Stimulated activated CD8-positive, alpha-beta memory T cell treated with anti-CD3 and anti-CD28 coated beads, Interleukin-12 subunit alpha, Interleukin-12 subunit beta, amount 100 ng/mL, for 24 hours (primary cell): ENCODE data around the gene OR10A3.

ENCODE experiments used
- DNase-seq: peaks from one replicate; pipeline ENCODE4 v3.0.0-alpha.2; 2020; ENCODE audit errors: extremely low read depth

Gene OR10A3

DNA sequence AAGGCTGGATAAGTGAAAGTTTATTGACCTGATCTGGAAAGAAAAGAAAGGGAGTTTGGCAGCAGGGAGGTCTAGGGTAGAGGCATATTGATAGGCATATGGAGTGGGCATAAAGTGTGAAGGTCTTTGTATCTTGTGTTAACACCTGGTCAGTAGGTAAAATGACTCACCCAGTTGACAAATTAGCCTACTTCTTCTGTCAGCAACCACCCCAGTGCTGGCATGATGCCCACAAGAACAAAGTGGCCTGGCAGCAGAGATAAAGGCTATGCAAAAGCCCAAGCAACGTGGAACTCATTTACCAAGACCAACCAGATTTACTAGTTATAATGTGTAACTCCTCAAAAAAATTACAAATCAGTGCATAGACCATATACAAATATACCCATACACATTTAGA is 4.9 kb downstream of the OR10A3 start:
- no peak for DNase-seq

DNA sequence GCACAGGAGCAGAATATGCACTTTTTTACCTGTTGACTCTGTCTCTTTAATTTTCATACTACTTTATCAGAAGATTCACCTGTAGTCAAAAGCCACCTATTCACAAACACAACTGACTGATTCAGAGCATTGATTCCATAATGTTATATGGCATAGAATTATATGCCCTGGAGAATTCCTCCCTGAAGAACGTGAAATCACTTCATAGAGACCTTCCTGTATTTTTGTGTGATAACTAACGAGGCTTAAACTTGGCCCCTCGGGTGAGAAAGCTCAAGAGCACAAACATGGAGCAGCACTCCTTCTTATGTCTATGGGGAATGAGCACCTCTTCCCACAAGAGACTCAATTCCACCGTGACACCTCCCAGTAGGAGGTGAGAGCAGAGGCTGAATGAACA is 10.3 kb downstream of the OR10A3 start, which contains the start of gene OR10A6:
TSS of gene OR10A6 (minus strand) at position 101 of the 400 bp plus-strand sequence. CDS start 2,606 bp downstream, outside the sequence.
- no peak for DNase-seq

DNA sequence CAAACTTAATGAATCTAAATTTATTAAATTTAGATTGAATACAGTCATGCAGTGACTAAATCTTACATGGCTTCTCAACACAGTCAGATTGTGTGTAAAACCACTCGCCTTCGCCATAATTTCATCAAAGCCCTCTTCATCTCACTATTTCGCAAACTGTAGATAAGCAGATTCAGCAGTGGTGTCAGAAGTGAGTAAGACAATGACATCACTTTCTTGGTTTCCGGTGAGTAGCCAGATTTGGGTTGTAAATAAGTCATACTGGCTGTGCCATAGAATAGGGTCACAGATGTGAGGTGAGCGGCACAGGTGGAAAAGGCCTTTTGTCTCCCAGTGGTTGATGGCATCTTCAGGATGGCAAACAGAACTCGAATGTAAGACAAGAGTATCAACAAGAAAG is 13.9 kb downstream of the OR10A3 start:
- DNase-seq, result no peak

DNA sequence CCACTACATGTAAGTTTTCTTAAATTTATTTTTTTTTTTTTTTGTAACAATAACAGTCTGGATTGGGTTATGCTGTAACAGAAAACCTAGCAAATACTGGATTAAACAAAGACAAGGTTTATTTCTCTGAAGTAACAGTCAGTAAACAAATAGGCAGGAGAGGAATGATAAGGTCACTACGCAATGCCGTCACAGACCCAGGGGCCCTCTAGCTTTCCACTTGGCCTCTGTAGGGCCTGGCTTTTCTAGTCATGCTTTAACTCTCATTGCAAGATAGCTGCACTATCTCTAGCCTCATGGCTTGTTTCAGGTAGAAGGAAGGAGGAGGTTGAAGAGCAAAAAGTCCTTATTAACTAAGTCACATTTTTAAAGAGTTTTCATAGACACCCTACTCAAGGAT is 17.0 kb downstream of the OR10A3 start:
- DNase-seq, result no peak

DNA sequence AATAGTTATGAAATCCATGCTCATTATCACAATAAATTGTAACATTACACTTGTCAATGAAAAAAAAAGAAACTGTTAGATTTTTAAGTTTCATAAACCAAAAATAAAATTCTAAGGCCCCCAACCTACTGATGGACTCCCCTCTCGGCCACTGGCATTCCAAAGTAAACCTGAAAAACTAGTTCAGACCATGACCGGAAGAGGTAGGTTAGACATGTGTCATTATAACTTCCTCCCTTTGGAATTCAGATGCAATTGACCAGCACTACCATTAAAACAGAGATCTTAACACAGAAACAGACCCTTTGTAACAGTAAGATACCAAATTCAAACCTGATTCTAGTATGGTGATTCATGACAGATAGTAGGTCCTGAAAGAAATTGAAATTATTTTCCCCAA is 23.4 kb downstream of the OR10A3 start:
- no peak for DNase-seq

DNA sequence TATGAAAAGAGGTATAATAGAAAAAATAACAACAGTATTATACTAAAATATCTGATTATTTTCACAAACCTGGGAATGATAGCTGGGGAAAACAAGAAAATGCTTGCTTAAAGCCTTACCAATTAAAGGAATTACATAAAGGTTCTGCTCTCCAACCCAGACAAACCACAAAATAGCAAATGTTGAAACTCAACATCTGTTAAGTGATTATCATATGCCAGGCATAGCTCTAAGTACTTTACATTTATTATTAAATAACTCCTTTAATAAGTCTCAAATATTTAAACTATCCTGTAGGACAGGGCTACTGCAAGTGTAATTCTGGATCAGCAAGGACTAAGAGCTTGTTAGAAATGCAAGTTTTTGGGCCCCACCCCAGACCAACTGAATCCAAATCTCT is 30.5 kb downstream of the OR10A3 start:
- DNase-seq, result no peak

DNA sequence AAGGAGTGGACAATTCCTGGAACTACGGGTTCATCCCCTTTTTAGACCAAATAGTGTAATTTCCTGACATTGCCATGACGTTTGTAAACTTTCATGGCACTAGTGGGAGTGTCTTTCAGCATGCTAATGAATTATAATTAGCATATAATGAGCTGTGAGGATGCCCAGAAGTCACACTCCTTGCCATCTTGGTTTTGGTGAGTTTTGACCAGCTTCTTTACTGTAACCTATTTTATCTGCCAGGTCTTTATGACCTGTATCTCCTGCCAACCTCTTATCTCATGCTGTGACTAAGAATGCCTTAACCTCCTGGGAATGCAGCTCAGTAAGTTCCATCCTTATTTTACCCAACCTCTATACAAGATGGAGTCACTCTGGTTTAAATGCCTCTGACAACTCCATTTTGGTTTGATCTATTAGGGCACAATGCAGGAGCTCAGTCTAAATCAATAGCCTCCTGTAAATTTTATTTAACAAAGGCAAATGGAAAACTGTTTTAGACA is 31.2 kb downstream of the OR10A3 start:
- DNase-seq, result no peak

DNA sequence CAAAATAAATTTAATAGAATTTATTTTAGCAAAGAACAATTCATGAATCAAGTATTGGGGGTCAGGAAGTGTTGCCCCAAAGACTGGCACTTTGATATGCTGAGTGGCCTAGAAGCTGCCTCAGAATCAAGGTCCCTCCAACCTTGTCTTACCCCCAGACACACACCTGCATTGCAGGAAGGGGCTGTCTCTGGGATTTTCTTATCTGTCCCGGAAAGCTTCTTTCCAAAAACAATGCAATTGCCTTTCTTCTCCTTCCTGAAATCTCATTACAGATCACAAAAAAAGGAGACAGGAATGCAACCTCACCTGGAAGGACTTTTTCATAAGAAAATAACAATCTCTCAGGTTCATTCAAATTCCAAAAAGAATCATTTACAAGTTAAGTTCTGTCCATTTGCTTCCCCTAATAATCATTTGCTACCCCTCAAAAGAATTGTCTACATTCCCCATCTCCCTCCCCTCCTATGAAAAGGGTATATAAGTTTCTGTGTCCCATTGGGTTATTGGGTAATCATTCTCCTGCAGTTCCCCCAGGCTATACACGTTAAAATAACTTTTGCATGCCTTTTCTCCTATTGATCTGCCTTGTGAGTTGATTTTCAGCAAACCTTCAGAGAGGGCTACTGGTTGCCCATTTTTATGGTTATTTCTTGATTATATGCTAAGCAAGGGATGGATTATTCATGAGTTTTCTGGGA is 31.8 kb downstream of the OR10A3 start:
- DNase-seq, result no peak

DNA sequence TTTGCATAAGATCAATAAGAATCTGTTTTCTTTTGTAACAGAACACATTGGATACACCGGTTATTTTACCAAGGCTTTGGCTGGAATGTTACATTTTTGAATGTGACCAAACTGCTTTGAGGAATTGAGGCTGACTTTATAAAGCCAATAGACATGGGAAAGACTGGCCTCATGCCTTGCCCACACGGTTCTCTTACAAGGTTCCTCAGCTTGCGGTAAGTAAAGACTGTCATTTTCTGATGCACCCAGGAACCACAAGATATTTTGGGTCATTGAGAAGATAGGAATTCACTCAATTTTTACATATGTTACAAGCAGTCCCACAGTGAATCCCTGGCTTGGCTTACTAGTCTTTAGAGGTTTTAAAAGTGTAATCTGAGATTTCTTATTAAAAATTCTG is 34.4 kb downstream of the OR10A3 start:
- DNase-seq, result no peak

DNA sequence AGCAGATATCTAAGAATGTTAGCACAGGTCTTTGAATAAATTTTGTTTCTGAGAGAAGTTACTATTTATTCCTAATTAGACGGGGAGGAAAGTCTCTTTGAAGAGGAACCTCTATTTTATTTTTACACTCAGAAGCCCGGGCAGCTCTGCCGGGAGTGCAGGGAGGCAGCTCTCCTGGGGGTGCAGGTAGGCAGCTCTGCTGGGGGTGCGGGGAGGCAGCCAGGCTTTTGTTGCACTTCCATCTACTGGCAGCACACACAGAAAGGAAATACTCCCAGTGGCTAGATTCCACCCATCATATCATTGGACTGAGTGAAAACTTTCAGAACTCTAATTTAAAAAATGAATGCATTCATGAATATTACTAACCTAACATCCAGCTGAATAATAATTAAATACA is 35.0 kb downstream of the OR10A3 start:
- DNase-seq, result no peak

DNA sequence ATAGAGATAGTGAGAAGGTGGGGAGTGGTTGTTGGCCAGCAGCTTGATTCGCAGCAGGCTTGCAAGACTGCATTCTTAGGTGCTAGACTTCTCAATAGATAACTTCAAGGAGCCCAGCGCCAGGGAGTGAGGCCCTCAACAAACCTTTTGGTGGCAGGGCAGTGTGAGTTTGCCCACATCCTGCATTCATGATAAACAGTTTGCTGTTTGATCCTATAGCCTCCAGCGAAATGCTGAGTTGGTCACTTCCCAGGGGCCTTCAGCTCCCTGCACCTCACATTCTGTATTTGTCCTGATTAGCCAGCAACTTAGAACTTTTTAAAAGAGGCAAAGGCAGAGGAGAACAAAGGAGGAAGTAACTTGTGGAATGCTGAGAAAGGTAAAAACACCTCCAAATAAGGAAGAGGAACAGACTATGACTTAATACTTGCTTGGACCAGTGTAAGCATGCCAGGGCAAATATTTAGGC is 35.5 kb downstream of the OR10A3 start:
- DNase-seq, result no peak

DNA sequence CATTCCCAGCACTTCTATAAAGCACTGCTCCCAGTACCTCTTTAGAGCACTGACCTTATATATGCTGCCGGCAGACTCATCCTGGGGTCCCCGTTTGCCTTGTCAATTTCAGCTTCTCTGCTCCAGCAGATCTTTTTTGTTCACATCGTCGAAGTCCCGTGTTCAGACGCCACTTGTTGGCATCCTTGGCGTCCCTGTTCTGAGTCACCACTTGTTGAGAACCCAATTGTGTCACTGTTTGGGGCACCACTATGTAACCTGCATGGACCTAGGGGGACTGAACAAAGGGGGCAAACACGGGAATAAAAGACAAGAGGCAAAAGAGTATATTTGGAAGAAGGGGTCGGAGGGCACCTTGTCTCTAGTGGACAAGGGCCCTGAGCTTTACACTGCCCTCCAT is 36.0 kb downstream of the OR10A3 start:
- no peak for DNase-seq

DNA sequence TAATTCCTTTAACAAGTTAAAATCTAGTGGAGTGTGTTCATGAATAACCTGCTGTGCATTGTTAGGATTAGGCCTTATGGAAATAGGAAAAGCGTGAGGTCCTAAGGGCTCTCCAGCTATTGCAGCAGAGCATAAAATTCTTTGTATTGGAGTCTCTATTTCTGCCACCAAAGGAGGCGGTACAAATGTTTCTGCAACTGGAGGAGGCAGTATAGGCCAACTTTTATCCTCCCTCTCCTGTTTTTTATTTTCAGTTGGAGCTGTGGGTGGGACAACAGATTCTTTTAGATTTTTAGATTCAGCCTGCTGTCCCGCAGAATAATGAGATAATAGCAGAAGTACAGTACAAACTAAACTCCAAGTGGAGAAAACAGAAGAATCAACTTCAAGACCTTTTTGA is 36.6 kb downstream of the OR10A3 start:
- DNase-seq, result no peak

DNA sequence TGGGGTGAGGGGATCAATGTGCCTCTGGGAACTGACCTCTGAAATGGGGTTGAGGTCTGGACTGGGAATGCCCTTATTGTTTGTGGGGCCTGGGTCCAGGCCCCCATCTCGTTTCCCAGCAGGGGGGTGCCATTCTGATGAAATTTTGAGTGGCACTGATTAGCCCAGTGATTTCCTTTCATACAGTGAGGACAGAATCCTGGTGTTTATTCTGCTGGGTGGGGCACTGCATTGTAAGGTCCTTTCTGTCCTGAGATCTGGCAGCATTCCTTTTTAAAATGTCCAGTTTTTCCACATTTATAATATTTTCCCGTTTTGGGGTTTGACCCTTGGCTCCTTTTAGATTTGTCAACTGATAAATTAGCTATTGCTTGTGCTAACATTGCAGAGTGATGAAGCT is 37.6 kb downstream of the OR10A3 start:
- no peak for DNase-seq

DNA sequence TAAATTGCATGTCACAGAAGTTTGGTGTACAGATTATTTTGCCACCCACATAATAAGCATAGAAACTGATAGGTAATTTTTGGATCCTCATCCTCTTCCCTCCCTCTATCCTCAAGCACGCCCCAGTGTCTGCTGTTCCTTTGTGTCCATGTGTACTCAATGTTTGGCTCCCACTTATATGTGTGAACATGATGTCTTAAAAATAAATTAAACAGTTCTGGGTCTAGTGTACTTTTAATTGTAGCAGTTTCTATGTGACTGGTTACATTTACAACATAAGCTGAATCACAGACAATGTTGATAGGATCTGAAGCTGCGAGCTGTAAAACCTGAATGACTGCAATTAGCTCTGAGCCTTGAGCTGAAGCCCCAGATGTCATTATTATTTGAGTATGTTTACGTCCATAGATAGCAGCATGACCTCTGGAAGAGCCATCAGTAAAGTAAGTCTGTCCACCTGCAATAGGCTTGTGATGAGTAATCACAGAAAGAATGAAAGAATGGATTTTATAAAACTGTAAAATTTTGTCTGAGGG is 40.1 kb downstream of the OR10A3 start:
- no peak for DNase-seq

DNA sequence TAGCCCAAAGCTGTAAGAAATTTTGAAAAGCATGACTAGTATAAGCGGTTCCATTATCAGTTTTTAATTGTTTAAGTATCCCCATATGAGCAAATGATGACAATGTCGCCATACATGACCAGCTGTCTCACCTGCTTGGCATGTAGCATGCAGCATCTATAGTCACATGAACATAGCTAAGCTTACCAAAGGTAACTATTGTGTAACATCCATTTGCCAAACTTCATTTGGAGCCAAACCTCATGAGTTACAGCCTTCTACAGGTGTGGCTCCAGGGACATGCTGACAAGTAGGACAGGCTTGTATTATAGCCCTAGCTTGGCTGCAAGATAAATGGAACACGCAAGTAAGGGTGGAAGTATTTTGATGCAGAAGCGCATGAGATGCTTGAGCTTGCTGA is 40.8 kb downstream of the OR10A3 start:
- DNase-seq, result no peak

DNA sequence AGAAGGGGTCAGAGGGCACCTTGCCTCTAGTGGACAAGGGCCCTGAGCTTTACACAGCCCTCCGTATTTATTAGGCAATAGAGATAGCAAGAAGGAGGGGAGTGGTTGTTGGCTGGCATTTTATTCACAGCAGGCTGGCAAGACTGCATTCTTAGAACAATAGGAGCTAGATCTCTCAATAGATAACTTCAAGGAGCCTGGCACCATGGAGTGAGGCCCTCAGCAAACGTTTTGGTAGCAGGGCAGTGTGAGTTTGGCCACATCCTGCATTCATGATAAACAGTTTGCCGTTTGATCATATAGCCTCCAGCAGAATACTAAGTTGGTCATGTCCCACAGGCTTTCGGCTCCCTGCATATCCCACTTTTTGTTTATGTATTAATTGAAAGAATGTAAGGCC is 42.1 kb downstream of the OR10A3 start:
- DNase-seq, result no peak

DNA sequence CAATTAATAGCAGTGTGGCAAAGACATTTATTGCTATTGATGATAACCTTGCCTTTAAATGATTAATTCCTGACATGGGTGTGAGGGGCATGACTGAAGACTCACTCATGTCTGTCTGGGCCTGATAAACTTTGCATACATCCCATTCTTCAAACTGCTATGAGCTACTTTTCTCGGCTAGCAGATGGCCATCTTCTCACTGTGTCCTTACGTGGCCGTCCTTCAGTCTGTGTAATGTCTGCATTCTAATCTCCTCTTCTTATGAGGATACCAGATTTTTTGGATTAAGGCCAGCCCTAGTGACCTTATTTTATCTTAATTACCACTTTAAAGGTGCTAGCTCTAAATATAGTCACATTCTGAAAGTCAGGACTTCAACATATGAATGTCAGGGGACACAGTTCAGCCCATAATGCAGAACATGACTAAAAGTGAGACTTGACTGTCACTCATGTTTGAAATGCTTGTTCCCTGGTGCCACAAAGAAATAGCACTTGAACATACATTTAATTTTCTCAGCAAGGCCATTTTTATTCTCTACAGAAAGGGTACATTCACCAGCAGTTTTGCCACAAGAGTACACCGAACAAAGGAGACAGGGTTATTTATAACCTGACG is 42.7 kb downstream of the OR10A3 start:
- no peak for DNase-seq

DNA sequence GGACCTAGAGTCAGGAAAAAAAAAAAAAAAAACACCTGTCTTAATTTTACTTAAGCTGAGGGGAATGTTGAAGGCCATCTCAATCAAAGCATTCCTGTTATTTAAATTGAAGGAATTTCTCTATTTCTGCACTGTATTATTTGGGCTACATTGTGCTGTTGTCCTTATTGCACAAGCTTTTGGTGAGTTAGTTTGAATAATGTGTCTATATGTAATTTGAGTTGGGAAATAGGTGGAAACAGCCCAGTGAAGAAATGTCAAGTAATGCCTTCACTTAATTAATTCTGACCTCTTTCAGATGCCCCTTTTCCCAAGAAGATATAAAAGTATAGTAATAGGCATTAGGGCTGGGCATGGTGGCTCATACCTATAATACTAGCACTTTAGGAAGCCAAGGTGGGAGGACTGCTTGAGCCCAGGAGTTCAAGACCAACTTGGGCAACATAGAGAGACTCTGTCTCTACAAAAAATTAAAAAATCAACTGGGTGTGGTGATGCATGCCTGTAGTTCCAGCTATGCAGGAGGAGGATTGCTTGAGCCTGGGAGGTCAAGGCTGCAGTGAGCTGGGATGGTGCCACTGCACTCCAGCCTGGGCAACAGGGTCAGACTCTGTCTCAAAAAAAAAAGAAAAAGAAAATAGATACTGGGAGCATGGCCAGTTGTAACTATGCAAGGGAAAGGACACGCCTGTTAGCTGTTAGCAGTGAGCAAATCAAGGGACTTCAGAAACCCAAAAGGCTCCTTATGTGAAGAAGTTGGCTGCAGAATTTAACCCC is 45.3 kb downstream of the OR10A3 start:
- no peak for DNase-seq

DNA sequence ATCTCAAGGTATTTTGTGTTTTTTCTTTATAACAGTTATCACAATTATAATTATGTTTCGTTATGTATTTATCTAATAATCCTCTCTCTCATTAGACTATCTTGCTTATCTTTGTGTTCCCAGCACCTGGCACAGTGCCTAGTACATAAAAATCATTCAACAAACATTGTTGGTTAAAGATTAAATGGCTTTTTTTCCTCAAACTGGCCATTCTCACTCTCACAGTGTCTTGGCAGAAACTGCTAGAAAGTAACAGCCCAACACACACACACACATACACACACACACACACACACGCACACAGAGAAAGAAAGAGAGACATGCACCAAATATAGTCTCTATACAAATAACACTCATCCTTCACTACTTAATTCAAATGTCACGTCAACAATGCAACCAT is 47.3 kb downstream of the OR10A3 start:
- DNase-seq, result no peak

DNA sequence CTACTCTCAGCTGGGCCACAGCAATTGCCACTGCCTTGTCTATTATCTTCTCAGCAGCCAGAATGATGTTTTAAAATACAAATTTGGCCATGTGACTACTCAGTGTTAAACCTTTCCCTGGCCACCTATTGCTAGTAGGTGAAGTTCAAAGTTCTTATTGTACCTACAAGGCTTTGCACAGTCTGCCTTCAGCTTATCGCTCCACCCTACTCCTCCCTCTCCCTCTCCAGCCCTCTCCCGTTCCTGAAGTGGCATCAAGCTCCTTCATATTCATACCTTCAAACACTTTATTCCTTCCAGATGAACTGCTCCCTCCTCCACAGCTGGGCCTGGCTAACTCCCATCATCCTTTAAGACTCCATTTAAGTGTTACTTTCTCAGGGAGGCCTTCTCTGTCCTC is 47.7 kb downstream of the OR10A3 start:
- DNase-seq, result no peak

DNA sequence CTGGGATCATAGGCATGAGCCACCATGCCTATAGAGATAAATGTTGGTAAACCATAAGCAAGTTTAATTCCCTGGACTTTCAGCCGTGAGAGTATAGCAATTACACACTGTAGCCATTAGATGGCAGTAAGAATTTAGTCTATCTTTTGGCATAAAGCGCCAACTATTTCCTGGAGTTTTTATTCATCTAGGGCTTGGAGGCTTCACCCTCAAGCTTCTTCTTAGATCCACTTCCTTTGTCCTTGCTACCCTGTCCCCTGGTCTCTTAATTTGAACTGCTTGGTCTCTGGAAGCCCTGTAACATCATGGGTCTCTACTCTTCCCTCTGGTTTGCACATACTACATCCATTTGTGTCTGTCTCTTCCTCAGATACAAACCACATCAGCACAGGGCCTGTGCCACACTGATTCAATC is 48.7 kb downstream of the OR10A3 start:
- no peak for DNase-seq
